ENCODE data around the gene FGR. TPM values are rescaled to one million over a fixed set of nuclear protein-coding genes. Genes with fewer than 3 reads are reported as not detected.
A peak's percentile ranks its signal among the peaks of the same experiment; 100 is the strongest.
"Not testable (repeated sequence)": the region's sequence is repeated elsewhere in the genome, so short reads cannot be mapped to it uniquely, and the experiment has no call there.

Gene FGR
- total RNA-seq, 1 donor, result 10.8 TPM

- DNase-seq (ENCODE audit: low read depth in 2 of 3, low spot score in 2 of 3), result no peak
Measured at GRCh38 chr1:27638047-27638734, 3.2 kb upstream of the FGR start.

- DNase-seq (ENCODE audit: low read depth in 2 of 3, low spot score in 2 of 3), result no peak
Measured at GRCh38 chr1:27635396-27636142, 584 bp upstream of the FGR start.

GRCh38 chr1:27634177-27634984 is 604 bp downstream of the FGR start:
- DNase-seq (ENCODE audit: low read depth in 2 of 3, low spot score in 2 of 3), result peak in 2 of 3 donors; percentile 62 to 76

GRCh38 chr1:27633640-27634176 is 1.3 kb downstream of the FGR start:
- DNase-seq (ENCODE audit: low read depth in 2 of 3, low spot score in 2 of 3), result no peak

GRCh38 chr1:27633298-27633610 is 1.7 kb downstream of the FGR start:
- no peak for DNase-seq (ENCODE audit: low read depth in 2 of 3, low spot score in 2 of 3)

- DNase-seq (ENCODE audit: low read depth in 2 of 3, low spot score in 2 of 3), result peak in 2 of 3 donors; percentile 60 to 67
Measured at GRCh38 chr1:27632387-27633297, 2.3 kb downstream of the FGR start.

- DNase-seq (ENCODE audit: low read depth in 2 of 3, low spot score in 2 of 3), result no peak
Measured at GRCh38 chr1:27630859-27631491, 4.0 kb downstream of the FGR start.

GRCh38 chr1:27628712-27629111 is 6.3 kb downstream of the FGR start:
- DNase-seq (ENCODE audit: low read depth in 2 of 3, low spot score in 2 of 3), result no peak

GRCh38 chr1:27627733-27628132 is 7.3 kb downstream of the FGR start:
- not testable (repeated sequence) for DNase-seq (ENCODE audit: low read depth in 2 of 3, low spot score in 2 of 3)

- no peak for DNase-seq (ENCODE audit: low read depth in 2 of 3, low spot score in 2 of 3)
Measured at GRCh38 chr1:27627061-27627460, 7.9 kb downstream of the FGR start.

GRCh38 chr1:27626031-27626935 is 8.7 kb downstream of the FGR start:
- DNase-seq (ENCODE audit: low read depth in 2 of 3, low spot score in 2 of 3), result no peak

GRCh38 chr1:27624467-27625178 is 10.4 kb downstream of the FGR start:
- DNase-seq (ENCODE audit: low read depth in 2 of 3, low spot score in 2 of 3), result peak in 1 of 3 donors; percentile 43

- DNase-seq (ENCODE audit: low read depth in 2 of 3, low spot score in 2 of 3), result no peak
Measured at GRCh38 chr1:27623327-27624212, 11.4 kb downstream of the FGR start.

- DNase-seq (ENCODE audit: low read depth in 2 of 3, low spot score in 2 of 3), result no peak
Measured at GRCh38 chr1:27622828-27623227, 12.2 kb downstream of the FGR start.

GRCh38 chr1:27621051-27621920 is 13.7 kb downstream of the FGR start:
- DNase-seq (ENCODE audit: low read depth in 2 of 3, low spot score in 2 of 3), result no peak

GRCh38 chr1:27619782-27620438 is 15.1 kb downstream of the FGR start:
- DNase-seq (ENCODE audit: low read depth in 2 of 3, low spot score in 2 of 3), result not testable (repeated sequence)
